NCI-H1930 (cell line): ENCODE results near the gene ZSCAN25.
"Not testable (repeated sequence)": the region's sequence is repeated elsewhere in the genome, so short reads cannot be mapped to it uniquely, and the experiment has no call there.

Source experiments
- DNase-seq, 2 experiments: peaks; one replicate each; lab custom pipeline; 2025; lab: John Stamatoyannopoulos, UW

Gene ZSCAN25

GRCh38 chr7:99645590-99645989 is 28.8 kb downstream of the ZSCAN25 start:
- no peak for DNase-seq

GRCh38 chr7:99648843-99649242 is 32.1 kb downstream of the ZSCAN25 start:
- DNase-seq = no peak

- DNase-seq = no peak
Observed at GRCh38 chr7:99651290-99651689, 34.5 kb downstream of the ZSCAN25 start.

- no peak for DNase-seq
Observed at GRCh38 chr7:99652671-99653070, 35.9 kb downstream of the ZSCAN25 start.

- DNase-seq = not testable (repeated sequence)
Observed at GRCh38 chr7:99653269-99653668, 36.5 kb downstream of the ZSCAN25 start.

GRCh38 chr7:99653754-99654153 is 37.0 kb downstream of the ZSCAN25 start:
- no peak for DNase-seq

- DNase-seq = not testable (repeated sequence)
Observed at GRCh38 chr7:99654626-99655025, 37.9 kb downstream of the ZSCAN25 start.

GRCh38 chr7:99657879-99658278 is 41.1 kb downstream of the ZSCAN25 start:
- DNase-seq = not testable (repeated sequence)

- DNase-seq = no peak
Observed at GRCh38 chr7:99665312-99666012, 48.7 kb downstream of the ZSCAN25 start.

- no peak for DNase-seq
Observed at GRCh38 chr7:99666013-99666395, 49.3 kb downstream of the ZSCAN25 start.

GRCh38 chr7:99667179-99667578 is 50.4 kb downstream of the ZSCAN25 start:
- DNase-seq = no peak

- no peak for DNase-seq
Observed at GRCh38 chr7:99668541-99668940, 51.8 kb downstream of the ZSCAN25 start.

- no peak for DNase-seq
Observed at GRCh38 chr7:99669782-99670181, 53.0 kb downstream of the ZSCAN25 start.

GRCh38 chr7:99672573-99672972 is 55.8 kb downstream of the ZSCAN25 start:
- DNase-seq = no peak

GRCh38 chr7:99674995-99675742 is 58.4 kb downstream of the ZSCAN25 start:
- DNase-seq = no peak

GRCh38 chr7:99677013-99677647 is 60.4 kb downstream of the ZSCAN25 start:
- no peak for DNase-seq

- DNase-seq = no peak
Observed at GRCh38 chr7:99677648-99678045, 60.9 kb downstream of the ZSCAN25 start.

- DNase-seq = no peak
Observed at GRCh38 chr7:99679032-99679399, 62.3 kb downstream of the ZSCAN25 start.

GRCh38 chr7:99679400-99680191 is 62.9 kb downstream of the ZSCAN25 start, which contains the start of gene CYP3A5:
Gene CYP3A5, minus strand, starts transcription at chr7:99679996. Its CDS starts 100 bp downstream, at chr7:99679896.
- DNase-seq = no peak
